NCI-H2107 (cell line): Measurements from ENCODE around the gene IQGAP1.
"Not testable (repeated sequence)": the region's sequence is repeated elsewhere in the genome, so short reads cannot be mapped to it uniquely, and the experiment has no call there.

Source experiments
- DNase-seq: peaks from one replicate; lab custom pipeline; 2025; lab: John Stamatoyannopoulos, UW

Gene IQGAP1

GRCh38 chr15:90489514-90489913 lies 101.5 kb downstream of the IQGAP1 start:
- DNase-seq = no peak

- no peak for DNase-seq
Observed at GRCh38 chr15:90489944-90490343, 101.9 kb downstream of the IQGAP1 start.

- no peak for DNase-seq
Observed at GRCh38 chr15:90493647-90494046, 105.6 kb downstream of the IQGAP1 start.

DNA sequence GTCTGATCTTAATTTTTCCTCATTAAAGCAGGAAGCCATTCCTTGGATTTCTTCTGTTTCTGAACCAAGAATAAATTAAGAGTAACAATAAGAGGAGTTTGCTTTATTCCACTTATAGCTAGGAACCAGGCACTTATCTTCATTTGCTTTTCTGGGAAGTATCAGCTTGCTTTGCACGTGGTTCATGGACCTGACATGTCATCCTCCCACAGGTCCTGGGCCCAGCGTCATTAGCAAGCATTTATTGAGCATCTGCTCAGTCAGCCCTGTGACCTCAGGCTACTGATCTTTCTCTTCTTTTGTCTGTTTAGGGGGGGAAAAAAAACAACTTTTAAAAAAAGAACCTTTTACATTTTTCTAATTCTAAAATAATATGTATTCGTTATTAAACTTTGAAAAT lies 107.0 kb downstream of the IQGAP1 start:
- no peak for DNase-seq

- DNase-seq = no peak
Observed at GRCh38 chr15:90496791-90497190, 108.7 kb downstream of the IQGAP1 start.

- no peak for DNase-seq
Observed at GRCh38 chr15:90497376-90497775, 109.3 kb downstream of the IQGAP1 start.

- no peak for DNase-seq
Observed at GRCh38 chr15:90497912-90498311, 109.9 kb downstream of the IQGAP1 start.

DNA sequence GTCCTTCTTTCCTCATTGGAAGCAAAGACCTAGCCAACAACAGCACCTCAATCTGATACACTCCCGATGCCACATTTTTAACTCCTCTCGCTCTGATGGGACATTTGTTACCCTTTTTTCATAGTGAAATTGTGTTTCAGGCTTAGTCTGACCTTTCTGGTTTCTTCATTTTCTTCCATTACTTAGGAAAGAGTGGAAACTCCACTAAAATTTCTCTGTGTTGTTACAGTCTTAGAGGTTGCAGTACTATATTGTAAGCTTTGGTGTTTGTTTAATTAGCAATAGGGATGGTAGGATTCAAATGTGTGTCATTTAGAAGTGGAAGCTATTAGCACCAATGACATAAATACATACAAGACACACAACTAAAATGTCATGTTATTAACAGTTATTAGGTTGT lies 112.1 kb downstream of the IQGAP1 start:
- no peak for DNase-seq

GRCh38 chr15:90501898-90502297 lies 113.9 kb downstream of the IQGAP1 start:
- DNase-seq = no peak

DNA sequence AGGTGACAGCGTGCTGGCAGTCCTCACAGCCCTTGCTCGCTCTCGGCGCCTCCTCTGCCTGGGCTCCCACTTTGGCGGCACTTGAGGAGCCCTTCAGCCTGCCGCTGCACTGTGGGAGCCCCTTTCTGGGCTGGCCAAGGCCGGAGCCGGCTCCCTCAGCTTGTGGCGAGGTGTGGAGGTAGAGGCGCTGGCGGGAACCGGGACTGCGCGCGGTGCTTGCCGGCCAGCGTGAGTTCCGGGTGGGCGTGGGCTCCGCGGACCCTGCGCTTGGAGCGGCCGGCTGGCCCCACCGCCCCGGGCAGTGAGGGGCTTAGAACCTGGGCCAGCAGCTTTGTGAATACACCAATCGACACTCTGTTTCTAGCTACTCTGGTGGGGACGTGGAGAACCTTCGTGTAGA lies 122.7 kb downstream of the IQGAP1 start:
- DNase-seq = not testable (repeated sequence)

DNA sequence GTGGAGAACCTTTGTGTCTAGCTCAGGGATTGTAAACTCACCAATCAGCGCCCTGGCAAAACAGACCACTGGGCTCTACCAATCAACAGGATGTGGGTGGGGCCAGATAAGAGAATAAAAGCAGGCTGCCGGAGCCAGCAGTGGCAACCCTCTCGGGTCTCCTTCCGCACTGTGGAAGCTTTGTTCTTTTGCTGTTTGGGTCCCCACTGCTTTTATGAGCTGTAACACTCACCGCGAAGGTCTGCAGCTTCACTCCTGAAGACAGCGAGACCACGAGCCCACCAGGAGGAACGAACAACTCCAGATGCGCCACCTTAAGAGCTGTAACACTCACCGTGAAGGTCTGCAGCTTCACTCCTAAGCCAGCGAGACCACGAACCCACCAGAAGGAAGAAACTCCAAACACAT lies 123.2 kb downstream of the IQGAP1 start:
- DNase-seq = not testable (repeated sequence)

DNA sequence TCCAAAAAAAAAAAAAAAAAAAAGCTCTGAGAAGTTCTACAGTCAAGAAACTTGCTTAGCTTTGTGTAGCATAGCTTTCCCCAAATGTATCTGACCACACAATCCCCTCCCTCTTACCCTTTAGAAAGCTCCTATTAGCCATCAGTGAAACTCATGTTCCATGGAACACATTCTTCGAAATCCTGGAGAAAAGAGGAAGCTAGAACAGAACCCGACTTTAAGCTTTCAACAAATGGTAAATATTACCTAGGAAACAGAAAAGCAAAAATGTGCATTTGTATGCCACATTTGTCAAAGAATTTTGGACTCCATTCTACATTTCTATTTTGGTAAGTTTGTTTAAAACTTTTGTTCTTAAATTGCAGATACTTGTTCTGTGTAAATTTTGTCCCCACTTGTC lies 124.2 kb downstream of the IQGAP1 start:
- DNase-seq = no peak

GRCh38 chr15:90512981-90513380 lies 124.9 kb downstream of the IQGAP1 start:
- DNase-seq = no peak

DNA sequence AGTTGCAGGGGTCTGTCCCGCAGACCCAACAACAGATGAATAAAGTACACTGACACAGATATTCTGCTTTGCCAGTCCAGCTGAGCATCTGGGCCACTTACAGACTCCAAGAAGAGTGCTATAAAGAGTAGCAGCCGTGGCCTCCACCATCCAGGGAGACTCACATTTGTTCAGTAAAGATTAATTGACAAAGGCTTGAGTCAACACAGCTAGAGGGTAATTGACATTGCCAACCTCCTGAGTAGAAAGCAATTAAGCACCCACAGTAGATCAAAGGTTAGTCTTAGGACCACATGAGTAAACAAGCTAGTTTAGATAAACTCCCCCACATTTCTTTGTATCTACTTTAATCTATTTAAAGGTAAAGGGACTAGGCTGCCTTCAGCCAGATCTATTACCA lies 125.4 kb downstream of the IQGAP1 start:
- DNase-seq = no peak

- DNase-seq = not testable (repeated sequence)
Observed at GRCh38 chr15:90513893-90514292, 125.9 kb downstream of the IQGAP1 start.

DNA sequence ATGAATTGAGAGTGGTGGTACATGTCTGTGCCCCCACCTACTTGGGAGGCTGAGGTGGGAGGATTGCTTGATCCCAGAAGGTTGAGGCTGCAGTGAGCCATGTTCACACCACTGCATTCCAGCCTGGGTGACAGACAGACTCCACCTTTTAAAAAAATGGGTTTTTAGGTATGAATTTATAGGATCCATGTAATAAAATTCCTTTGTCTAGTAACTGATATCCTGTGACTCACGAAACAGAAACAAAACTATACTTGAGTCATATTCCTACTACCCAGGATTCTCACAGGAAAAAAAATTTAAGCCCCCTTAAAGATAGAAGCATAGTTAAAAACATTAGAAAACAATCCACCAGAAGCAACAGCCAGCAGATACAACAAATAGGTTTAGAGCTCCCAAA lies 131.6 kb downstream of the IQGAP1 start:
- no peak for DNase-seq

- no peak for DNase-seq
Observed at GRCh38 chr15:90520365-90520764, 132.3 kb downstream of the IQGAP1 start.

- no peak for DNase-seq
Observed at GRCh38 chr15:90523373-90523772, 135.3 kb downstream of the IQGAP1 start.

GRCh38 chr15:90524018-90524803 lies 136.2 kb downstream of the IQGAP1 start:
- not testable (repeated sequence) for DNase-seq

GRCh38 chr15:90529011-90529370 lies 140.9 kb downstream of the IQGAP1 start:
- no peak for DNase-seq

DNA sequence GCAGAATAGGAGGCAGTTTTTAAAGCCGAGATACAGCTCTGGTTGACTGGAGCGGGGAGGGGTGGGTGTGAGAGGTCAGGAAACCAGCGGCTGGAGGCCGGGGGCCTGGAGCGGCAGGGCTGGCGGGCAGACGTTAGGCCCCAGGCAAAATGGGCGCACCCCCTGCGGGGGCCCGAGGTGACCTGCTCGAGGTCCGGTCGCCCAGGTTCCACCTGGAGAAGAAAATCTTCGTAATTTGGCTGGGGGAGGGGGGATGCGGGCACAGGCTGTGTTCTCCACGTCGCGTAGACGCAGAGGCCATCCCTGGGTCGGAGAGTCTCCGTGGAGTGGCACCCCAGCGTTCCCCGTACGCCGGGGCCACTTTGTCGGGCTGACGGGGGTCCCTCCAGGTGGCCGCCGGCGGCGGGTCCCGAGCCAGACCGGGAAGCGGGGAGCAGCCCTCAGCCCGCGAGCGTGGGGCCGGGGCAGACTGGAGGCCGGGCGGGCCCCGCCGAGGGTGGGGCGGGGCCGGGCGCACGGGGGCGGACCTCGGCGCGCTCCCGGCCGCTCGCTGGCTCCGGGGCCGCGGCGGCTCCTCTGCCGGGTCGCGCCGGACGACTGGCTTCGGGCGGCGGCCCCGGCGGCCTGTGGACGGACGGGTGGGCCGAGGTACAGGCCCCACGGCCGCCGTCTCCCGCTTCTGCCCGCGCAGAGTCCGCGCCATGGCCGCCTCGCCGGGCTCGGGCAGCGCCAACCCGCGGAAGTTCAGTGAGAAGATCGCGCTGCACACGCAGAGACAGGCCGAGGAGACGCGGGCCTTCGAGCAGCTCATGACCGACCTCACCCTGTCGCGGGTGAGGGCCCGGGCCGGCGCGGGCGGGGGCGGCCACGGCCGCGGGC lies 141.6 kb downstream of the IQGAP1 start, which contains the start of gene CRTC3:
Gene CRTC3, plus strand, starts transcription at position 553 of the 879 bp plus-strand sequence. Its CDS starts 149 bp downstream, at position 702.
- no peak for DNase-seq

DNA sequence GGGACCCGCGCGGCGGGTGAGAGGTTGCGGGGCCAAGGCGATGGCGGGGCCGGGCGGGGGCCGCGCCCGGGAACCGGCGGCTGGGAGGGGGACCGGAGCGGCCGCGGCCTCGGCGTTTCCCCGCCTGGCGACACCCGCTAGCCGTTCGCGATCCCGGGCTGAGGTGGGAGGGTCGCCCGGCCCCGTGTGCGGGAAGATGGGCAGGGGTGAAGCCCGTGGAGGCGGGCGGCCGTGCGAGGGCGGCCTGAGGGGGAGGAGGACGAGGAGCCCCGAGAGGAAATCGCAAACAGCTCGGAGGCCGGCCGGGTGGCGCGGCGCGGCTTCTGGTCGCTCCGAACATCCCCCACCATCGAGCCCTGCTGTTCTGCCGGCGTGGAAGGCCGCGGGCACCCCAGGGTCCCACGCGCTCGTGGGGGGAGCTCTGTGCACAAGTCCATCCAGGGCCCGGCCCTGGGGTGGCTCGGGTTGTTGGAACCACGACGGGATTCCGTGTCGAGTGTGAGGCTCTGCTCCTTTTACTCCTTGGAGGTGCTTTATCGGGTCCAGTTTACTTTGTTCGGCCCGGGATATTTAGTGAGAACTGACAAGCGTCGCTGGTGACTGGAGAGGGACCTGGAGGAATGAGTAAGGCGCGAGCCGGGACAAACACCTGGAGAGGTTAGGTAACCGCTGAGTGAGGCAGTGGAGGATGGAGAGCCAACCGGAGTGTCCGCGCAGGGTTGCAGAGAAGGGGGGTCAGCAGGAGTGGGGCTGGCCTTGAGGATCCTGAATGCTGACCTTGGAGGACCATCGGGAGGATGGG lies 142.4 kb downstream of the IQGAP1 start:
- DNase-seq = no peak
